GM20000 (cell line): ENCODE results near the gene GHR.

Experiments used
- DNase-seq: peaks from one replicate; pipeline ENCODE4 v3.0.0; 2012; ENCODE audit warnings: low spot score
- TF ChIP-seq, protein P1 (sequence below): IDR thresholded peaks from 2 replicates; pipeline ENCODE4 v1.5.1; 2012; ENCODE audit warnings: mild to moderate bottlenecking, control low read depth; ENCODE audit errors: extremely low read depth, missing control alignments

Gene GHR

DNA sequence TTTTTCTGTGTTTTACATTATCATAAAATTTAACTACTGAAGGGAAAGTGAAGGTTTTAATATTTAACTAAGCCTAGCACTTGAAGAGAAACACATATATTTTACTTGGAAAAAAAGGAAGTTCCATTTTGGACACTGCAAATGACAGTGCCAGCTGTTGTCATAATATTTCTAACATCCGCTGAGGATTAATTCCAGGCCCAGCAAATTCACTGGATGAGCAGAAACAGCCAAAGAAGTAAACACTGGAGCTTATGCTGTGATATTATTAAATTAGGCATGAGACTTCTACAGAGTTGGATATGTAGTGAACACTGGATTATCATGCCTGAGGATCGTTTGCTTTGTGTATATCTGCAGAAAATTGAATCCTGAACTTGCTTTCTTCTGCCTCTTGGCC, 67.6 kb downstream of the GHR start:
- TF ChIP-seq, protein P1, sequence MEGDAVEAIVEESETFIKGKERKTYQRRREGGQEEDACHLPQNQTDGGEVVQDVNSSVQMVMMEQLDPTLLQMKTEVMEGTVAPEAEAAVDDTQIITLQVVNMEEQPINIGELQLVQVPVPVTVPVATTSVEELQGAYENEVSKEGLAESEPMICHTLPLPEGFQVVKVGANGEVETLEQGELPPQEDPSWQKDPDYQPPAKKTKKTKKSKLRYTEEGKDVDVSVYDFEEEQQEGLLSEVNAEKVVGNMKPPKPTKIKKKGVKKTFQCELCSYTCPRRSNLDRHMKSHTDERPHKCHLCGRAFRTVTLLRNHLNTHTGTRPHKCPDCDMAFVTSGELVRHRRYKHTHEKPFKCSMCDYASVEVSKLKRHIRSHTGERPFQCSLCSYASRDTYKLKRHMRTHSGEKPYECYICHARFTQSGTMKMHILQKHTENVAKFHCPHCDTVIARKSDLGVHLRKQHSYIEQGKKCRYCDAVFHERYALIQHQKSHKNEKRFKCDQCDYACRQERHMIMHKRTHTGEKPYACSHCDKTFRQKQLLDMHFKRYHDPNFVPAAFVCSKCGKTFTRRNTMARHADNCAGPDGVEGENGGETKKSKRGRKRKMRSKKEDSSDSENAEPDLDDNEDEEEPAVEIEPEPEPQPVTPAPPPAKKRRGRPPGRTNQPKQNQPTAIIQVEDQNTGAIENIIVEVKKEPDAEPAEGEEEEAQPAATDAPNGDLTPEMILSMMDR, result no peak
- DNase-seq, result no peak

DNA sequence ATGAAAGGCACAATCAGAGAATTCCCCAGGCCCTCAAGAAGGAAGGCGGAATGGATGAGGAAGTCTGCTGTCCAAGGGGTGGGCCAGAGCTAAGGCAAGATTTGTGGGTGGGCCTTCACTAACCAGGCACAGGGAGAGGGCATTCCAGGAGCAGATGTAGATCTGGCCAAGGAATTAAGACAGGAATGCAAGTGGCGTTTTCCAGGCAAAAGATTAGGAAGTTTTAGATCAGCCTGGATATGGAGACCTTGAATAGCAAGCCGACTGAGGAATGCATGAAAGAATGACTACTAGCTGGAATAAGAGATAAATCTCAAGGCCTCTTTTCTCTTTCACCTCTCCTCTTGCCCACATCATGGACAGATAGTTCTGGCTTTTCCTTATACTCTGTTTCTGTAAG, 68.5 kb downstream of the GHR start:
- TF ChIP-seq, protein P1, result no peak
- DNase-seq, result no peak

GRCh38 chr5:42492974-42493373, 69.7 kb downstream of the GHR start:
- DNase-seq, result no peak
- TF ChIP-seq, protein P1, result no peak

GRCh38 chr5:42494414-42494813, 71.2 kb downstream of the GHR start:
- TF ChIP-seq, protein P1, result no peak
- DNase-seq, result no peak

DNA sequence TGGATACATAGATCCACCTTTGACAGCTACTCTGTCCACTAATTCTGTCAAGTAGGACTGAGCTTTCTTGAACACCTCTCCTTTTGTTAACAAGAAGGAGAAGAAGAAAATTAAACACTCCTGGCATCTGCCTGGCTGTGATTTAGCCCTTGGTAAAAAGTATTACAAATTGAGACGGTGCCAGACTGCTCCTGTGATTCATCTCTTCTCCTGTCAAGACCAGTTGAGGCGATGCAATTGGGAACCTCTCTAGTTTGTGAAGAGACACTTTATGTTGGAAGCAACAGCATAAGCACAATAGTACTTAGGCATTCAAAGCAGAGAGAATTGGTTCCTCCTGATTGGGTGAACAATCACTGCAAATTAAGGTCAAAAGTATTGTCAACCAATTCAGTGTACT, 72.7 kb downstream of the GHR start:
- TF ChIP-seq, protein P1, result no peak
- DNase-seq, result no peak

- TF ChIP-seq, protein P1, result no peak
Observed at GRCh38 chr5:42496397-42497156, 73.3 kb downstream of the GHR start.

GRCh38 chr5:42498000-42498399, 74.8 kb downstream of the GHR start:
- TF ChIP-seq, protein P1, result no peak
- DNase-seq, result no peak

More at GRCh38 chr5:42496397-42497156, 73.3 kb downstream of the GHR start:
- no peak for DNase-seq
